Esophagus muscularis mucosa (tissue), 4 donors: ENCODE data around the gene PSMC2. TPM values are rescaled to one million over a fixed set of nuclear protein-coding genes. Genes with fewer than 3 reads are reported as not detected.

Experiments used
- DNase-seq: peaks from one replicate; pipeline ENCODE4 v3.0.0-alpha.2; 2017; ENCODE audit errors: extremely low spot score
- H3K27ac ChIP-seq, 4 donors: fragments of 200-600 bp; sonication (generic); replicated peaks in 1 of 4; 1 replicate in 3 of 4; 2 replicates in 1 of 4; pipeline ENCODE4 v1.5.1; 2016 to 2019; ENCODE audit warnings: mild to moderate bottlenecking in 1 of 4
- H3K27me3 ChIP-seq, 4 donors: fragments of 200-600 bp; sonication (generic); one replicate each; pipeline versions ENCODE4 v1.5.1 to v1.6.0; 2016 to 2019
- H3K36me3 ChIP-seq, 4 donors: fragments of 200-600 bp; sonication (generic); one replicate each; pipeline ENCODE4 v1.5.1; 2016 to 2019
- H3K4me1 ChIP-seq, 4 donors: fragments of 200-600 bp; sonication (generic); one replicate each; pipeline ENCODE4 v1.5.1; 2016 to 2019
- H3K4me3 ChIP-seq, 4 donors: fragments of 200-600 bp; sonication (generic); 1 replicate in 2 of 4; 2 replicates in 2 of 4; pipeline ENCODE4 v1.5.1; 2016 to 2019; ENCODE audit warnings: mild to moderate bottlenecking in 4 of 4, moderate library complexity in 1 of 4
- H3K9me3 ChIP-seq, 4 donors: fragments of 200-600 bp; sonication (generic); 1 replicate in 3 of 4; 2 replicates in 1 of 4; pipeline ENCODE4 v1.5.1; 2016 to 2019
- EP300 ChIP-seq: sonication (generic); formaldehyde crosslinking; IDR thresholded peaks from one replicate; pipeline ENCODE4 v1.6.1; 2017; ENCODE audit warnings: antibody characterized with exemption
- POLR2A ChIP-seq: fragments of 450-650 bp; IDR thresholded peaks from one replicate; pipeline ENCODE4 v1.6.1; 2017; ENCODE audit warnings: antibody characterized with exemption, moderate library complexity, mild to moderate bottlenecking, low read depth
- POLR2AphosphoS5 ChIP-seq, 2 donors: sonication (generic); formaldehyde crosslinking; IDR thresholded peaks; one replicate each; pipeline ENCODE4 v1.6.1; 2017; ENCODE audit warnings: antibody characterized with exemption in 2 of 2
- WGBS: methylation state at CpG from one replicate; pipeline ENCODE4 v1.1.5; 2018; 5-methylcytosine and 5-hydroxymethylcytosine counted together
- intact Hi-C: fragments of 100-400 bp; cut with DNase I; formaldehyde crosslinking; loops from one replicate; pipeline ENCODE4 v1.15.1; 2023
- total RNA-seq, 4 donors: library from RNA; depleted of rRNA; stranded (reverse); fragments of >200 nt; gene quantifications; one replicate each; pipeline versions ENCODE4 v1.1.0 to v1.2.1, GENCODE V29; 2016
- TF ChIP-seq, protein P1 (sequence below), 3 experiments: fragments of 200-600 bp in 2 of 3; fragments of 450-650 bp in 1 of 3; sonication (generic) in 2 of 3; IDR thresholded peaks; one replicate each; pipeline ENCODE4 v1.5.1; 2017 to 2019; ENCODE audit warnings: antibody characterized with exemption in 3 of 3, mild to moderate bottlenecking in 2 of 3, moderate library complexity in 1 of 3

The PSMC2 gene
- total RNA-seq, 4 donors from 2014 or later = 108 to 129 (median 116) TPM

DNA sequence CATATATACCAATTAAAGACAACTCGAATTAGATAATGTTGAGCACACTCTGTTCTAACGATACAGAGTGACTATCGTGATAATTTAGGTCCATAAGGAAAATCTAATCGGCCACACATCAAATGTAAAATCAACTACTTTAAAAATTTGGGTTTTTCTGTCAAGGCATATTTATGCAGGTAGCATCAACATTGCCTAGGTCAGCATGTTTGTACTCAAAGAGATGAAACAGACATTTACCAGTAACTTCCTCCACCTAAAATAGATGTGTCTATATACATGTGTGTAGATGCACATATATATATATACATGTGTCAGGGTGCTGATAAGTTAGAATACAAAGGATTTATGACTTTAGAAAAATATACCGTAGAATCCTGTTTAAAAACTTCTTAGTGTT lies 22.0 kb downstream of the PSMC2 start:
- TF ChIP-seq, protein P1, sequence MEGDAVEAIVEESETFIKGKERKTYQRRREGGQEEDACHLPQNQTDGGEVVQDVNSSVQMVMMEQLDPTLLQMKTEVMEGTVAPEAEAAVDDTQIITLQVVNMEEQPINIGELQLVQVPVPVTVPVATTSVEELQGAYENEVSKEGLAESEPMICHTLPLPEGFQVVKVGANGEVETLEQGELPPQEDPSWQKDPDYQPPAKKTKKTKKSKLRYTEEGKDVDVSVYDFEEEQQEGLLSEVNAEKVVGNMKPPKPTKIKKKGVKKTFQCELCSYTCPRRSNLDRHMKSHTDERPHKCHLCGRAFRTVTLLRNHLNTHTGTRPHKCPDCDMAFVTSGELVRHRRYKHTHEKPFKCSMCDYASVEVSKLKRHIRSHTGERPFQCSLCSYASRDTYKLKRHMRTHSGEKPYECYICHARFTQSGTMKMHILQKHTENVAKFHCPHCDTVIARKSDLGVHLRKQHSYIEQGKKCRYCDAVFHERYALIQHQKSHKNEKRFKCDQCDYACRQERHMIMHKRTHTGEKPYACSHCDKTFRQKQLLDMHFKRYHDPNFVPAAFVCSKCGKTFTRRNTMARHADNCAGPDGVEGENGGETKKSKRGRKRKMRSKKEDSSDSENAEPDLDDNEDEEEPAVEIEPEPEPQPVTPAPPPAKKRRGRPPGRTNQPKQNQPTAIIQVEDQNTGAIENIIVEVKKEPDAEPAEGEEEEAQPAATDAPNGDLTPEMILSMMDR (IDR thresholded peaks at IDR 0.05) = no peak
- intact Hi-C loops = no loop called here
- Histone ChIP-seq H3K4me3 (no peak overlapping the region), H3K4me1 (no peaks in the 10 kb centered on the region), H3K27me3 (no peaks in the 10 kb centered on the region), H3K9me3 (no peaks in the 10 kb centered on the region), H3K27ac (no peak overlapping the region), H3K36me3 (peaks cover 50 to 60% (median 53%) of the 10 kb centered on the region in 4 donors)
- DNase-seq = no peak
- WGBS = 97% methylated on average over 5 of the region's 5 CpGs

DNA sequence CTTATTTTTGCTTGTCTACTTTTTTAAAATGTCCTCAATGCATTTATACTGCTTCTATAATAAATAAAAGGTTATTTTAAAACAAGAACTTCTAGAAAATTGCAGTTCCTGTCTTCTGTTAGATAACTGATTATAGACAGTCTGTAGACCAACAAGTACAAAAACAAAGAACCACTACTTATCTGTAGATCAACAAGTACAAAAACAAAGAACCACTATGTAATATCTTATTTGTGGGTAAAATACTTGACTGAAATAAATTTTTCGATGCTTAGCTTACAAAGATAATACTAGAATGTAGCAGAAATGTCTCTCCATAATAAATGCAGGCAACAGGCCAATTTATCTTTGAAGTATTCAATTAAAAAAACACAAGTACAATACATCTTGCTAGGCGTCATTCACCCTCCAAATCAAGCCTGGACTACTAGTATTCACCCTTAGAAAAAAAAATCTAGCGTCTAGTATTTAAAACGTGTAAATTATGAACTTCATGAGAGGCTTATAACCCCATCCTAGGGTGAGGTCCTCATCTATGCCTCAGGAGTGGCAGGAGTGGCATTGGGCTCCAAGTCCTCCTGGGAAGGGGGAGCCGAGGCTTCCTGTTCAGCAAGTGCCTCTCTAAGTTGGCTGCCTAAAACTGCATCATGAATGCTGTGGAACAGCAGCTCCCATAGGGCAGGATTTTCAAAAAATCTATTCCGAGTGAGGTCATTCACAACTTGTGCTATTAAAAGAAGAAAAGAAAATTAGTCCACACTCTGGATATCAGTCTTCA lies 26.6 kb downstream of the PSMC2 start:
- H3K36me3 ChIP-seq = peaks cover 8 to 16% (median 9%) of the 10 kb centered on the region in 4 donors
- WGBS = 61% methylated on average over 6 of the region's 6 CpGs
- intact Hi-C loops = no loop called here
- no peaks in the 10 kb centered on the region for H3K27me3 ChIP-seq
- TF ChIP-seq POLR2AphosphoS5 (IDR thresholded peaks at IDR 0.05) = no peak
- no peak for DNase-seq
- no peak overlapping the region for H3K4me3 ChIP-seq
- H3K27ac ChIP-seq = no peak overlapping the region
- H3K9me3 ChIP-seq = no peaks in the 10 kb centered on the region
- no peaks in the 10 kb centered on the region for H3K4me1 ChIP-seq

DNA sequence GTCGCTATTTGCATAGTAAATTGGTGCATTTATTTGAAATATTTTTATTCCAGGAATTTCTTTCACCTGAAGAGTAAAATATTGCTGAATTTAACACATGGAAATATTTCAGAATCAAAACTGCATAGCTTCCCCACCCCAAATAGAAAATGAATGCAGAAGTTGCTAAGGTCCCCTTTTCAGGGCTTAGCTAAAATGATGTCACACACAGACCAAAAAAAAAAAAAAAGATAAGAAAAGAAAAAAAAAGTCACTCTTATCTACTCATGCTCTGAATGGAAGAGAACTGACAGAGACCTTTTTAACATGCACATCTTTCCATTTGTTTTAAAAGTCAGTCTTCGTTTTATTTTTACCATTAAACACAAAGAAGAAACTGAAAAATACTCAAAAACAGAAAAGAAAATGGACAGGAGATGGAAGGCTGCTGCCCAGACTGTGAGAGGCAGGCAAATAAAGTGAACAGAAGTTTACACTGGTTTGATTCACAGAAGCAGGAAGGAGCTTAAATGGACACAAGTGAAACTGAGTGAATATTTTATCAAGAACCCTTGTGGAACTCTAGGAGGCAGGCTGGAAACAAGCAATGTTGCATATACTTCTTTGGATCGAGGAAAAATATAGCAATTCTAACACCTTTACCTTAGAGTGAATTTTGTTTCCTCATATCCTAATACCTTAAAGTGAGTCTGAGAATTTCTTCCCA lies 32.0 kb downstream of the PSMC2 start:
- intact Hi-C loops = no loop called here
- TF ChIP-seq EP300 = no peak
- TF ChIP-seq POLR2A = no peak
- TF ChIP-seq POLR2AphosphoS5 (IDR thresholded peaks at IDR 0.05) = no peak
- TF ChIP-seq, protein P1 (IDR thresholded peaks at IDR 0.05) = no peak
- no peaks in the 10 kb centered on the region for H3K9me3 ChIP-seq
- DNase-seq = no peak
- H3K27me3 ChIP-seq = no peaks in the 10 kb centered on the region
- H3K27ac ChIP-seq = no peak overlapping the region
- no peaks in the 10 kb centered on the region for H3K36me3 ChIP-seq
- H3K4me1 ChIP-seq = no peaks in the 10 kb centered on the region
- WGBS = 80% methylated on average over 3 of the region's 3 CpGs
- no peak overlapping the region for H3K4me3 ChIP-seq

DNA sequence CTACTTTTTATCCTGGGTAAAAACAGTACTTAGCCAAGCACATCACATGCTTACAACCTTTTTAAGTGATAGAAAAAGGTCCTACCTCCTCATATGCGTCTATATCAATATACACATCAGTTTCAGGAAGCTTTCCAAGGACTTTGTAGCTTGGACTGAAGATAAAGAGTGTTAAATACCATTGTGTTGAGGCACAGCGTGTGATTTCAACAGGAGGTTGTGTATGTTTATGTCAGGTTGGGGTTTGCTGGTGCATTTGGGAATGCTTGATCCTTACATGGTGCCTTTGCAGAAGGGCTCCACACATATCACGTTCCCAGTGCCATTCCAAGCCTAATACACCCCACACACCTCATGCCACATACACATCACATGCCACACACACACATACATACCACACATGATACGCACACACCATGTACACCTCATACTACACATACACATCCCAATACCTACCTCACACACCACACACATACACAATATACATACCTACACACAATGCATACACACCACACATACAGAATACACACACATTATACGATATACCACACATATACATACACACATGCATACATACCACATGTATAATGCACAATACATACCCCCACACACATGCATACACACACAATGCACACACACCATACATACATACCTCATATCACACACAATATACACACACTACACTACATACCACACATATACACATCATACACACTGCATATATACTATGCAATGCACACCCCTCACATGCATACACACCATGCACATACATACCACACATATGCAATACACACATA lies 33.1 kb downstream of the PSMC2 start:
- intact Hi-C loops = no loop called here
- no peaks in the 10 kb centered on the region for H3K27me3 ChIP-seq
- H3K4me1 ChIP-seq = no peaks in the 10 kb centered on the region
- DNase-seq = no peak
- no peaks in the 10 kb centered on the region for H3K9me3 ChIP-seq
- no peak overlapping the region for H3K27ac ChIP-seq
- no peaks in the 10 kb centered on the region for H3K36me3 ChIP-seq
- no peak overlapping the region for H3K4me3 ChIP-seq
- 75% methylated on average over 5 of the region's 5 CpGs for WGBS
- TF ChIP-seq EP300 (no peak), POLR2A (no peak), POLR2AphosphoS5 (IDR thresholded peaks at IDR 0.05) (no peak)
- TF ChIP-seq, protein P1 (IDR thresholded peaks at IDR 0.05) = no peak
